Immature natural killer cell (primary cell): Measurements from ENCODE around the gene DOCK1. TPM values are rescaled to one million over a fixed set of nuclear protein-coding genes. Genes with fewer than 3 reads are reported as not detected.

Source experiments
- DNase-seq, 3 donors: peaks; one replicate each; pipeline ENCODE4 v3.0.0; 2022; ENCODE audit warnings: mixed read lengths in 1 of 3
- H3K27ac Mint-ChIP-seq, 6 donors: one replicate each; pipeline ENCODE4 v1.8.0; 2020; ENCODE audit warnings: mixed read lengths in 6 of 6, mild to moderate bottlenecking in 5 of 6, inconsistent platforms in 4 of 6, moderate library complexity in 3 of 6
- H3K27me3 Mint-ChIP-seq, 3 donors: one replicate each; pipeline ENCODE4 v1.8.0; 2020 to 2021; ENCODE audit warnings: low read depth in 3 of 3, mild to moderate bottlenecking in 3 of 3, mixed read lengths in 3 of 3, moderate library complexity in 3 of 3, inconsistent platforms in 1 of 3
- H3K36me3 Mint-ChIP-seq, 3 donors: one replicate each; pipeline ENCODE4 v1.8.0; 2020; ENCODE audit warnings: mixed read lengths in 3 of 3, inconsistent platforms in 2 of 3, mild to moderate bottlenecking in 2 of 3
- H3K4me1 Mint-ChIP-seq, 2 donors: one replicate each; pipeline ENCODE4 v1.8.0; 2020; ENCODE audit warnings: inconsistent platforms in 2 of 2, mild to moderate bottlenecking in 2 of 2, mixed read lengths in 2 of 2, moderate library complexity in 1 of 2
- H3K4me3 Mint-ChIP-seq, 5 donors: one replicate each; pipeline ENCODE4 v1.8.0; 2020; ENCODE audit warnings: mild to moderate bottlenecking in 5 of 5, mixed read lengths in 5 of 5, inconsistent platforms in 3 of 5, moderate library complexity in 3 of 5
- H3K9me3 Mint-ChIP-seq, 6 donors: one replicate each; pipeline ENCODE4 v1.8.0; 2020; ENCODE audit warnings: mild to moderate bottlenecking in 6 of 6, mixed read lengths in 6 of 6, inconsistent platforms in 4 of 6, moderate library complexity in 3 of 6
- polyA plus RNA-seq, 3 donors: library from polyadenylated mRNA; unstranded; fragments of 300-500 nt; fragmentation: Illumina TruSeq; gene quantifications; one replicate each; pipeline ENCODE4 v1.2.3, GENCODE V29; 2021

DOCK1 gene
- polyA plus RNA-seq, 3 donors from 2014 or later = 0.37 TPM; not detected in 2

DNA sequence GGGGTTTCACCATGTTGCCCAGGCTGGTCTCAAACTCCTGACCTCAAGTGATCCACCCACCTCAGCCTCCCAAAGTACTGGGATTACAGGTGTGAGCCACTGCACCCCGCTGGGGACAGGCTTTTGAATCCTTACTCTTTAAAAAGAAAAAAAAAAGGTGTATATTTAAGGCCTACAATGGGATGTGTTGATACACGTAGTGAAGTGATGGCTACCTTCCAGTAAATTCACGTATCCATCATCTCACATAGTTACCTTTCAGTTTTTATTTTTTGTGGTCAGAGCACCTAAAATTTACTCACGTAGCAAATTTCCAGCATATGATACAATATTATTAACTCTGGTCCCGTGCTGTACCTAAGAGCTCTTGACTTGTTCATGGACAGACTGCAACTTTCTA lies 410.7 kb downstream of the DOCK1 start:
- Mint-ChIP-seq H3K4me3 (no peak overlapping the region), H3K27me3 (peaks cover 0 to 4% (median 3%) of the 10 kb centered on the region in 3 donors), H3K9me3 (no peaks in the 10 kb centered on the region), H3K27ac (no peak overlapping the region), H3K36me3 (peaks cover 0 to 5% (median 0%) of the 10 kb centered on the region in 3 donors), H3K4me1 (peaks cover 0 to 10% of the 10 kb centered on the region in 2 donors)
- DNase-seq = no peak

- peak overlapping the region in 2 of 6 donors; percentile 13 to 43 for H3K27ac Mint-ChIP-seq
Observed at GRCh38 chr10:127318396-127318795, 413.2 kb downstream of the DOCK1 start.

DNA sequence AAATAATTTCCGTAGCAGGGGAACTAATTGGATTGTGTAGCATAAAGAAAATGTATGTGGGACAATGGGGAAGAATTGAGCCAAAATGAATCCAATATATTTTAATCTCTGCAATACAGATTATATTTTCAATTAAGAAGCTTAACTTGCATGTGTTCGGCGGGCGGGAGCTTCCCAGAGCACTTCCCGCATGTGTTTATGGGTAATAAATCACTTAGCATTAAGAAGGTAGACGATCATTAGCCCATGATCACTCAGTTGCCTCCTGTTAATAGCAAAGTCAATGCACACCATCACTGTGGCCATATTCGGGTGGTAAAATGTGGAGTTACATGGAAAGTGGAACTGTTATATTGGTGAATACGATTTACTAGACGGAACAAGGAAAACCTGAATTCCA lies 414.0 kb downstream of the DOCK1 start:
- Mint-ChIP-seq H3K27ac (no peak overlapping the region), H3K4me1 (peaks cover 0 to 9% of the 10 kb centered on the region in 2 donors), H3K4me3 (no peak overlapping the region), H3K27me3 (peaks cover 0 to 5% (median 3%) of the 10 kb centered on the region in 3 donors), H3K9me3 (no peaks in the 10 kb centered on the region), H3K36me3 (no peaks in the 10 kb centered on the region)
- DNase-seq = no peak

More at GRCh38 chr10:127318396-127318795, 413.2 kb downstream of the DOCK1 start:
- no peak overlapping the region for H3K4me3 Mint-ChIP-seq
- peaks cover 0 to 5% (median 0%) of the 10 kb centered on the region in 3 donors for H3K36me3 Mint-ChIP-seq
- H3K27me3 Mint-ChIP-seq = peaks cover 0 to 5% (median 0%) of the 10 kb centered on the region in 3 donors
- peaks cover 0 to 9% of the 10 kb centered on the region in 2 donors for H3K4me1 Mint-ChIP-seq
- DNase-seq = no peak
- H3K9me3 Mint-ChIP-seq = no peaks in the 10 kb centered on the region

DNA sequence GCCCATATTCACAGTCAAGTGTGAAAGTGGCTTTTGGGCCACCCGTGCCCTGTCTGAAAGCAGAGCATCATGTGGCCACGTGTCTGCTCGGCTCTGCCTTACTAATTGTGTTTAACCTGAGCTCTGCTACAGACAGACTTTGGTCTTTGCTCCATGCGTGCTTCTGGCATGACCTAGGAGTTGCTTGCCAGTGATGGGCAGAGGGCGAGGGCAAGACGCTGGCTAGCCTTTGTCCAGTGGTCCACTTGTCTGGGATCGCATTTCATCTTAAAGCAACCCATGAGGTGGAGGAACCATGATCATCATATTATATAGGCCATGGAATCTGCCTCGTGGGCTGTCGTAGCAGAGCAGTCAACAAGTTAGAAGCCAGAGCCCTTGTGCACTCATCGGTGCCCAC lies 414.5 kb downstream of the DOCK1 start:
- peaks cover 1 to 5% (median 5%) of the 10 kb centered on the region in 3 donors for H3K27me3 Mint-ChIP-seq
- DNase-seq = no peak

DNA sequence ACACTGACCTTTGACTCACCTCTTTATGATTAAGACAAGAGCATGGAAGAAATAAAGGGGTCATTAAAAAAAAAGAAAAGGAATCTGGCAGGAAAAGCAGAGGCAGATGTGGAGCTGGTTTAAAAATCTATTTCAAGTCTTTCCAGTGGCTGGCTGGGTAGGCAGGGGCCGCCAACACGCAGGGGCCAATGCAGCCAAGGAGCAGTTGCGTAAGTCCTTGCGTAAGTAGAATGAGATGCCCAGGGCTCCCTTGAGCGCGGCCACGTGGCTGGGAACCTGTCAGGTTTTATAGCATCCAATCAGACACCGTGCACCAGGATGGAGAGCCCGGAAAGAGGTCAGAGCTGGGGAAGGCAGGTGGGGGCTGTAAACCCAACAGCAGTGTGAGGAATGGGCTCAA lies 414.9 kb downstream of the DOCK1 start:
- H3K9me3 Mint-ChIP-seq = no peaks in the 10 kb centered on the region
- DNase-seq = no peak
- no peak overlapping the region for H3K27ac Mint-ChIP-seq
- no peak overlapping the region for H3K4me3 Mint-ChIP-seq
- H3K36me3 Mint-ChIP-seq = no peaks in the 10 kb centered on the region
- H3K27me3 Mint-ChIP-seq = peaks cover 1 to 7% (median 5%) of the 10 kb centered on the region in 3 donors
- peaks cover 0 to 9% of the 10 kb centered on the region in 2 donors for H3K4me1 Mint-ChIP-seq

More for the DNA sequence above, 414.5 kb downstream of the DOCK1 start:
- H3K9me3 Mint-ChIP-seq = no peaks in the 10 kb centered on the region
- H3K4me1 Mint-ChIP-seq = peaks cover 0 to 9% of the 10 kb centered on the region in 2 donors
- H3K4me3 Mint-ChIP-seq = no peak overlapping the region
- H3K36me3 Mint-ChIP-seq = no peaks in the 10 kb centered on the region
- H3K27ac Mint-ChIP-seq = no peak overlapping the region

GRCh38 chr10:127322286-127322685 lies 417.1 kb downstream of the DOCK1 start:
- Mint-ChIP-seq H3K4me3 (no peak overlapping the region), H3K27ac (no peak overlapping the region), H3K27me3 (peaks cover 3 to 8% (median 5%) of the 10 kb centered on the region in 3 donors), H3K36me3 (peaks cover 0 to 2% (median 0%) of the 10 kb centered on the region in 3 donors), H3K4me1 (peaks cover 0 to 5% of the 10 kb centered on the region in 2 donors), H3K9me3 (no peaks in the 10 kb centered on the region)
- DNase-seq = no peak

DNA sequence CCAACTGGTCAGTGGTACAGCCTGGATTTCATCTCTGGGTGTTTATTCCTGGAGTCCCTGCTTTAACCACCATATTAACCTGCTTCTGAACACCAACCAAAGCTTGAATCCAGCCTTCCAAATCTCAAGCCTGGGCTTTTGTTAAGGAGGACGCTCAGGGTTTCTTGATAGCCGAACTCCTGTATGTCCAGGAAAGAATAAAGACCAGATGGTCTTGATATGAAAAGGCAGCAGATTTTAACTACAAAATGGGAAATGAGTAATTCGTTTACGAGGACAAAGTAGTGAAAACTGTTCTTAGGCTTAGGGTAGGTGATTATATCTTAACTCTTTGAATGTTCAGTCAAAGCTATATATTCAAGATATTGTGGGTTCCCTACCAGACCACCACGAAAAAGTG lies 420.3 kb downstream of the DOCK1 start:
- Mint-ChIP-seq H3K36me3 (peaks cover 0 to 3% (median 2%) of the 10 kb centered on the region in 3 donors), H3K9me3 (no peaks in the 10 kb centered on the region), H3K27ac (no peak overlapping the region)

GRCh38 chr10:127326883-127327282 lies 421.7 kb downstream of the DOCK1 start:
- no peak for DNase-seq
- Mint-ChIP-seq H3K9me3 (no peaks in the 10 kb centered on the region), H3K4me1 (peaks cover 0 to 3% of the 10 kb centered on the region in 2 donors), H3K36me3 (peaks cover 0 to 3% (median 2%) of the 10 kb centered on the region in 3 donors), H3K27me3 (peaks cover 5 to 10% (median 6%) of the 10 kb centered on the region in 3 donors), H3K4me3 (no peak overlapping the region), H3K27ac (no peak overlapping the region)

More for the DNA sequence above, 420.3 kb downstream of the DOCK1 start:
- Mint-ChIP-seq H3K4me3 (no peak overlapping the region), H3K4me1 (peaks cover 0 to 3% of the 10 kb centered on the region in 2 donors), H3K27me3 (peaks cover 5 to 10% (median 9%) of the 10 kb centered on the region in 3 donors)
- DNase-seq = no peak

- Mint-ChIP-seq H3K27me3 (peaks cover 3 to 5% (median 4%) of the 10 kb centered on the region in 3 donors), H3K36me3 (peaks cover 0 to 3% (median 0%) of the 10 kb centered on the region in 3 donors), H3K27ac (no peak overlapping the region), H3K9me3 (no peaks in the 10 kb centered on the region), H3K4me1 (peaks cover 0 to 3% of the 10 kb centered on the region in 2 donors), H3K4me3 (no peak overlapping the region)
- no peak for DNase-seq
Observed at GRCh38 chr10:127331696-127332095, 426.5 kb downstream of the DOCK1 start.

DNA sequence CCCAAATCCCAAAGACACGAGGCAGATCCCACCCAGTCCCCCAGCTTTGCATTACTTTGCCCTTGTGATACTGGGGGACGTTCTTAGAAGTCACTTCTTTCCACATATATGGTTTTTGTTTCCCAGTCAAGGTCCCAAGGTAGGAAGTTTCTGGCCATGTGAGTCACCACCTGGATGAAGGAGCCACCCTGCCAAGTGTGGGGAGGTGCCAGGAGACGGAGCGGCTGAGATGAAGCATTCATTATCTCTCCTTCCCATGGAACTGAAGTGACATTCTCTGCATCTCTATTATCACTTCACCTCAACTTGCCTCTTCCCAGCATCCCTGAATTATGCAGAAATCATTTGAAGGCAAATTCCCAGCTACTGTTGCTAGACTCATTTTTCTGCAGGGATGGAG lies 427.4 kb downstream of the DOCK1 start:
- Mint-ChIP-seq H3K4me1 (peaks cover 0 to 3% of the 10 kb centered on the region in 2 donors), H3K27me3 (peaks cover 0 to 6% (median 4%) of the 10 kb centered on the region in 3 donors), H3K27ac (no peak overlapping the region), H3K36me3 (peaks cover 0 to 3% (median 0%) of the 10 kb centered on the region in 3 donors), H3K9me3 (no peaks in the 10 kb centered on the region), H3K4me3 (no peak overlapping the region)
- no peak for DNase-seq

DNA sequence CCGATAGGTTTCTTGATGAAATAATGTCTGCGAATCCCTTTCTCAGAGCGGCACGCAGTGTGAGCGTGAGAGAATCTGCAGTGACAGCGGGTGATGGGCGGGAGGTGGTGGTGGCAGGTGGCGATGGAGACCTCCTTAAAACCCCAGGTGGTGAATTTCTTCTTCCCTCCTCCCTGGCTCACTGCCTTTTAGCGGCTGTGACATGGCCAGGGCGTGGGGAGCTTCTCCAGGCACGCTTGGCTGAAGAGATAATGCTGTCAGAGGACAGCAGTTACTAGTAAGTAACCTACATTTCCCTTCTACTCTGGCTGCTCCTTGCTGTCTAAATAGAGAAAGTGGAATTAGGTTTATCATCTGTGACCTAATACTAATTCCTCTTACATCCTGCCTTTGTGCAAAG lies 432.6 kb downstream of the DOCK1 start:
- Mint-ChIP-seq H3K27ac (no peak overlapping the region), H3K4me1 (no peaks in the 10 kb centered on the region), H3K9me3 (no peaks in the 10 kb centered on the region), H3K27me3 (peaks cover 2 to 8% (median 3%) of the 10 kb centered on the region in 3 donors), H3K4me3 (no peak overlapping the region), H3K36me3 (no peaks in the 10 kb centered on the region)
- DNase-seq = no peak

DNA sequence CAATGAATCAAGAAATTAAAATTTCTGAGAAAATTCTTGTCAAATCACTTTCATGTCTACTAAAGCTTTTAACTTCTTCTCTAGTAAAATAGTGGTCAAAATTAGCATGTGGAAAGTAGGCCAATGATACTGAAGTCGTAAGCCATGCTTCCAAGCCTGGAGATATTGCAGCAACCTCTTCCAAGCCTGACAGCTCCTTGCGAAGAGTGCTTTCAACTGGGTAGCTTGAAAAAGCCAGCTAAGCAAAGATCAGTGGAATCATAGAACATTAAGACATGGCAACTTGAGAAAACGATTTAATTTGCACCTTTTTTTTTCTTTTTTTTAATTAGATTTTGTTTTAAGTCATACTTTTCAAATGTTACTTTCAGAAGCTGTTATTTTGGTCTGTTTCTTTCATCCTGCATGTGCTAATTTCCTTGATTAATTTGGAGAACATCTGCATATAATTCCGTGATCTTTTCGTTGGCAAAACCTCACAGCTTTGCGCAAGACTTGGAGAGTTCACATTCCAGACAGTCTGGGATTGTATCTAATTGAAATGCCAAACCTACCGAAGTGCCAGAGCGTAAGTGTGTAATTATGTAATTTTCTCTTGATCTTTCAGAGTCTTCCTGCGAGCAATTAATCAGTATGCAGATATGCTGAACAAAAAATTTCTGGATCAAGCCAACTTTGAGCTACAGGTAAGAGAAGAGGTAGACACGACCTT lies 433.3 kb downstream of the DOCK1 start:
- no peak for DNase-seq
- Mint-ChIP-seq H3K36me3 (no peaks in the 10 kb centered on the region), H3K27me3 (peaks cover 3 to 8% (median 4%) of the 10 kb centered on the region in 3 donors), H3K4me1 (no peaks in the 10 kb centered on the region), H3K4me3 (no peak overlapping the region), H3K27ac (no peak overlapping the region), H3K9me3 (no peaks in the 10 kb centered on the region)

- Mint-ChIP-seq H3K27ac (no peak overlapping the region), H3K36me3 (no peaks in the 10 kb centered on the region), H3K4me1 (no peaks in the 10 kb centered on the region), H3K4me3 (no peak overlapping the region), H3K9me3 (no peaks in the 10 kb centered on the region), H3K27me3 (peaks cover 3 to 8% (median 6%) of the 10 kb centered on the region in 3 donors)
- DNase-seq = no peak
Observed at GRCh38 chr10:127343821-127344220, 438.6 kb downstream of the DOCK1 start.

GRCh38 chr10:127344346-127344745 lies 439.1 kb downstream of the DOCK1 start:
- no peaks in the 10 kb centered on the region for H3K36me3 Mint-ChIP-seq
- no peak overlapping the region for H3K4me3 Mint-ChIP-seq
- no peaks in the 10 kb centered on the region for H3K4me1 Mint-ChIP-seq
- peaks cover 3 to 8% (median 6%) of the 10 kb centered on the region in 3 donors for H3K27me3 Mint-ChIP-seq
- no peak for DNase-seq
- H3K9me3 Mint-ChIP-seq = no peaks in the 10 kb centered on the region
- H3K27ac Mint-ChIP-seq = no peak overlapping the region
